Ovary (tissue), 9 donors: ENCODE measurements around the gene ACP6. TPM values are rescaled to one million over a fixed set of nuclear protein-coding genes. Genes with fewer than 3 reads are reported as not detected.
"Not testable (repeated sequence)": the region's sequence is repeated elsewhere in the genome, so short reads cannot be mapped to it uniquely, and the experiment has no call there.

Experiments
- DNase-seq, 5 donors: peaks; one replicate each; pipeline ENCODE4 v3.0.0-alpha.2; 2019 to 2020
- H3K27ac ChIP-seq, 2 donors: fragments of 200-600 bp; one replicate each; pipeline versions ENCODE4 v1.5.1 to v1.8.0; 2019 to 2022
- H3K27me3 ChIP-seq: fragments of 200-600 bp; one replicate; pipeline ENCODE4 v1.8.0; 2022
- H3K36me3 ChIP-seq: fragments of 200-600 bp; sonication (generic); one replicate; pipeline ENCODE4 v1.5.1; 2019
- H3K4me1 ChIP-seq: one replicate; pipeline ENCODE4 v1.8.1; 2013; ENCODE audit warnings: mild to moderate bottlenecking, moderate library complexity; ENCODE audit not compliant: insufficient read depth
- H3K4me3 ChIP-seq: fragments of 200-600 bp; sonication (generic); one replicate; pipeline ENCODE4 v1.5.1; 2017
- H3K9me3 ChIP-seq, 2 donors: fragments of 200-600 bp in 1 of 2; sonication (generic) in 1 of 2; one replicate each; pipeline versions ENCODE4 v1.5.1 to v1.8.1; 2013 to 2019; ENCODE audit warnings: mild to moderate bottlenecking in 1 of 2, moderate library complexity in 1 of 2
- CTCF ChIP-seq, 3 donors: fragments of 450-650 bp in 2 of 3; fragments of 200-600 bp in 1 of 3; IDR thresholded peaks; one replicate each; pipeline versions ENCODE4 v1.5.1 to v1.8.0; 2016 to 2022; ENCODE audit warnings: antibody characterized with exemption in 3 of 3, mild to moderate bottlenecking in 1 of 3
- EP300 ChIP-seq: sonication (generic); formaldehyde crosslinking; IDR thresholded peaks from one replicate; pipeline ENCODE4 v1.6.1; 2017; ENCODE audit warnings: antibody characterized with exemption
- POLR2A ChIP-seq: fragments of 450-650 bp; IDR thresholded peaks from one replicate; pipeline ENCODE4 v1.6.1; 2017; ENCODE audit warnings: antibody characterized with exemption, mild to moderate bottlenecking, moderate library complexity
- WGBS, 3 donors: extraction: QIAGEN DNeasy Blood & Tissue Kit in 1 of 3; methylation state at CpG; one replicate each; pipeline versions ENCODE4 v1.1.5 to v1.1.7; 2013 to 2017; 5-methylcytosine and 5-hydroxymethylcytosine counted together
- intact Hi-C, 4 donors: fragments of 100-400 bp; cut with DNase I; formaldehyde crosslinking; loops; one replicate each; pipeline versions ENCODE4 v1.11.0 to v1.15.1; 2022 to 2023
- polyA plus RNA-seq, 2 donors: library from polyadenylated mRNA; stranded (reverse); fragments of 200-250 nt in 1 of 2; fragments of 350-450 nt in 1 of 2; fragmentation: Illumina TruSeq in 1 of 2; extraction: RNeasy Lipid Tissue Mini Kit (QIAGEN cat#74804) in 1 of 2; gene quantifications; one replicate each; pipeline ENCODE4 v1.2.3, GENCODE V29; 2013 to 2014
- total RNA-seq, 7 donors: library from RNA; depleted of rRNA in 2 of 7; stranded (reverse); fragments of >200 nt in 2 of 7; fragmentation: NEBNext Ultra II Directional in 3 of 7; extraction: Animal tissue kit (Norgen Biotek cat#: 25700) in 3 of 7; gene quantifications; one replicate each; pipeline versions ENCODE4 v1.1.0 to v1.2.4, GENCODE V29; 2016 to 2023
- donor health status: DM: no; HTN: no; CAD: no; lungs with moderate emphysema.
- donor health status: DM: no; HTN: no; CAD: no.
- donor health status: Bipolar disorder and iron deficiency.
- donor health status: DM: yes; HTN: yes; CAD: no.
- donor health status: DM: no; HTN: no; CAD: no.
- donor health status: DM: yes; HTN: yes; CAD: no.

The ACP6 gene
- total and polyA plus RNA-seq, 9 donors: 8.0 to 28.1 (median 17.8) TPM

GRCh38 chr1:147712605-147713004 is 42.3 kb upstream of the ACP6 start:
- intact Hi-C loops: no loop called here
- Histone ChIP-seq H3K4me3 (no peak overlapping the region), H3K27me3 (no peaks in the 10 kb centered on the region), H3K36me3 (no peaks in the 10 kb centered on the region), H3K27ac (no peak overlapping the region), H3K9me3 (no peaks in the 10 kb centered on the region), H3K4me1 (no peaks in the 10 kb centered on the region)
- no peak for DNase-seq
- no peak for TF ChIP-seq POLR2A
- TF ChIP-seq CTCF (IDR thresholded peaks at IDR 0.05): no peak
- TF ChIP-seq EP300: no peak

- no peak overlapping the region for H3K27ac ChIP-seq
- no peaks in the 10 kb centered on the region for H3K27me3 ChIP-seq
- WGBS, 3 donors: 53 to 63% (median 57%) methylated on average over 10 of the region's 10 CpGs
- no peaks in the 10 kb centered on the region for H3K36me3 ChIP-seq
- TF ChIP-seq CTCF (IDR thresholded peaks at IDR 0.05) (peak; percentile 36 to 47 (median 44)), EP300 (no peak)
- peak; percentile 30 to 65 (median 48) for DNase-seq
- H3K4me3 ChIP-seq: no peak overlapping the region
- intact Hi-C loops: no loop called here
- H3K4me1 ChIP-seq: no peaks in the 10 kb centered on the region
- H3K9me3 ChIP-seq: no peaks in the 10 kb centered on the region
These were observed 30.0 kb upstream of the ACP6 start for GRCh38 chr1:147700042-147701006.

DNA sequence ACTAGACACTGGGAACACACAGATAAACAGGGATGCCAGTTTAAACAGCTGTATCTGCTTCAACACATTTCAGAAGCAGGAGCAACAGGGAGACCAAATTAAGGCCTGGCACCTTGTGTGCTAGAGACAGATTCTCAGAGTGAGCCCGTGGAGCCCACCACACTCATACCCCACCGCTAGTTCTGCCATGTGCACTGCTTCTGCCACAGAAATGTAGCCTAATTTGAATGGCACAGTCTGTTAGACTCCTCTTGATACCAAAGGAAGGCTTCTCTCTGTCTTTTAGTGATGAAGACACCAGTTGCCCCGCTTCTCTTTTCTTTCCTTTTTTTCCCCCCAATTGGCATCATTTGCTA is 29.3 kb upstream of the ACP6 start:
- WGBS, 3 donors: 57 to 68% (median 60%) methylated on average over 3 of the region's 3 CpGs
- no peak for TF ChIP-seq EP300
- TF ChIP-seq POLR2A: no peak
- no peak for TF ChIP-seq CTCF (IDR thresholded peaks at IDR 0.05)

DNA sequence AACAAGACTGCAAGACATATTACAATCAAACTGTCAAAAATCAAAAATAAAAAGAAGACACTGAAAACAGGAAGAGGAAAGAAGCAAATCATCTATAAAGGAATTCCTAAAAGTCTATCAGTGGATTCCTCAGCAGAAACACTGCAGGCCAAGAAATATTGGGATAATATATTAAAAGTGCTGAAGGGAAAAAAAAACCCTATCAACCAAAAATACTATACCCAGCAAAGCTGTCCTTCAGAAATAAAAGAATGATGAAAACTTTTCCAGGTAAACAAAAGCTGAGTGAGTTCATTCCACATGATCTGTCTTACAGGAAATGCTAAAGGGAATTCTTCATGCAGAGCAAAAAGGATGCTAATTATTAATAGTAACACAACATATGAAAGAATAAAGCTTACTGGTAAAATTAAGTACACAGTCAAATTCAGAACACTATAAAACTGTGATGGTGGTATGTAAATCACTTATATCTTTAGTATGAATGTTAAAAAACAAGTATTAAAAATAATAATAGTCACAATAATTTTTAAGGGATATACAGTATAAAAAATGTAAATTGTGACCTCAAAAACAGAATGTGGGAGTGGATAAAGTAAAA is 12.9 kb upstream of the ACP6 start:
- TF ChIP-seq POLR2A (no peak), CTCF (IDR thresholded peaks at IDR 0.05) (no peak), EP300 (no peak)
- intact Hi-C loops: no loop called here
- H3K4me3 ChIP-seq: no peak overlapping the region
- no peaks in the 10 kb centered on the region for H3K27me3 ChIP-seq
- H3K36me3 ChIP-seq: no peaks in the 10 kb centered on the region
- H3K4me1 ChIP-seq: no peaks in the 10 kb centered on the region
- H3K27ac ChIP-seq: no peak overlapping the region
- no peak for DNase-seq
- peaks cover 0 to 5% of the 10 kb centered on the region in 2 donors for H3K9me3 ChIP-seq

More for the DNA sequence above, 29.3 kb upstream of the ACP6 start:
- Histone ChIP-seq H3K4me1 (no peaks in the 10 kb centered on the region), H3K36me3 (no peaks in the 10 kb centered on the region), H3K27me3 (no peaks in the 10 kb centered on the region), H3K27ac (no peak overlapping the region), H3K4me3 (no peak overlapping the region), H3K9me3 (no peaks in the 10 kb centered on the region)
- DNase-seq: no peak
- intact Hi-C loops: no loop called here

DNA sequence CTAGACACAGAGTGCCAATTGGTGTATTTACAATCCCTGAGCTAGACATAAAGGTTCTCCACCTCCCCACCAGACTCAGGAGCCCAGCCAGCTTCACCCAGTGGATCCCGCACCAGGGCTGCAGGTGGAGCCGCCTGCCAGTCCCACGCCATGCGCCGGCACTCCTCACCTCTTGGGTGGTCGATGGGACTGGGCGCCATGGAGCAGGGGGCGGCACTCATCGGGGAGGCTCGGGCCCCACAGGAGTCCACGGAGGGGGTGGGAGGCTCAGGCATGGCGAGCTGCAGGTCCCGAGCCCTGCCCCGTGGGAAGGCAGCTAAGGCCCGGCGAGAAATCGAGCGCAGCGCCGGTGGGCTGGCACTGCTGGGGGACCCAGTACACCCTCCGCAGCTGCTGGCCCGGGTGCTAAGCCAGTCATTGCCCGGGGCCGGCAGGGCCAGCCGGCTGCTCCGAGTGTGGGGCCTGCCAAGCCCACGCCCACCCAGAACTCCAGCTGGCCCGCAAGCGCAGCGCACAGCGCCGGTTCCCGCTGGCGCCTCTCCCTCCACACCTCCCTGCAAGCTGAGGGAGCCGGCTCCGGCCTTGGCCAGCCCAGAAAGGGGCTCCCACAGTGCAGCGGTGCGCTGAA is 10.4 kb upstream of the ACP6 start:
- H3K4me1 ChIP-seq: not testable (repeated sequence)

GRCh38 chr1:147677681-147678080 is 7.4 kb upstream of the ACP6 start:
- H3K4me1 ChIP-seq, intact Hi-C loops, DNase-seq, H3K27me3 ChIP-seq, H3K36me3 ChIP-seq, H3K27ac ChIP-seq, H3K4me3 ChIP-seq, H3K9me3 ChIP-seq: not testable (repeated sequence)
- 94 to 97% (median 94%) methylated on average over 5 of the region's 5 CpGs for WGBS, 3 donors

More for the DNA sequence above, 10.4 kb upstream of the ACP6 start:
- 95 to 97% (median 97%) methylated on average over 36 to 38 of the region's 38 CpGs for WGBS, 3 donors
- H3K27me3 ChIP-seq, DNase-seq, H3K27ac ChIP-seq, intact Hi-C loops, H3K9me3 ChIP-seq, H3K4me3 ChIP-seq, H3K36me3 ChIP-seq: not testable (repeated sequence)
